ENCODE measurements around the gene BBC3. TPM values are rescaled to one million over a fixed set of nuclear protein-coding genes. Genes with fewer than 3 reads are reported as not detected.

BBC3 gene
- total RNA-seq, 2 donors from 2014 or later, result 19.5 to 21.7 TPM

DNA sequence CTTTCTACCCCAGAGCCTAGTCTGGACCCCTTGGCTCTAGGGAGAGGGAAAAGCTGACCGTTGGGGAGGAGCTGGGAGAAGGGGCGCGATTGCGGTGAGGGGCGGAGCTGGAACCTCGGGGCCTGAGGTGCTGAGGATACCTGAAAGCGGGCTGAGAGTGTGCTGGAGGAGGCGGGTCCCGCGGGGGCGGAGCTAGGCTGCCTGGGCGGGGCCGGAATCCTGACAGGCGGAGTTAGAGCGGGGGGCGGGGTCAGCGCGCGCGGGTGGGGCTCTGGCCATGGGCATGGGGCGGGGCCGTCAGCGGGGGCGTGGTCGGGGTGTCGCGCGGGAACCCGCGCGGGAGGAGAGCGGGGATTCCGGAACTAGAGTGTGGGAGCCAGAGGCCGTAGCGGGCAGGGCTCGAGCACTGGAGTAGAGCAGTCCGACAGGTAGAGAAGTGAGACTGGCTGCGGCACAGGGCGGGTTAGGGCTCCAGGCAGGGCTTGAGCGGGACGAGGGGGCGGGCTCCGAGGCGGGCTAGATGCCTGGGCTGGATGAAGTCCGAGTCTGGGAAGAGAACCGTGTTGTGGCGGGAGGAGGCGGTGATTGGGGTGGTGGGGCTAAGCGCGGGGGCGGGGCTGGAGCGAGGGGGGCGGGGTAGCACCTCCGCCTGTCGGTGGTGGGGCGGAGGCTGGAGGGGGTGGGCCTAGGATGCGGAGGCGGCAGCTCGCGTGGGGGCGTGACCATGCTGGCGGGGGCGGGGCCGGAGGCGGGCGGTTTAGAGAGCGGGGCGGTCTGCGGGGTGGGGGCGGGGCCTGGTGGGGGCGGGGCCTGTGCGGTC lies 43.3 kb upstream of the BBC3 start, which contains the start of gene INAFM1:
Gene INAFM1 (plus strand): TSS at position 815 of the 820 bp plus-strand sequence. CDS start 35 bp downstream, outside the sequence.
- H3K36me3 ChIP-seq, result no peaks in the 10 kb centered on the region
- DNase-seq, result peak; percentile 100
- no peaks in the 10 kb centered on the region for H3K27me3 ChIP-seq
- H3K9me3 ChIP-seq, result no peaks in the 10 kb centered on the region
- TF ChIP-seq, protein P1, sequence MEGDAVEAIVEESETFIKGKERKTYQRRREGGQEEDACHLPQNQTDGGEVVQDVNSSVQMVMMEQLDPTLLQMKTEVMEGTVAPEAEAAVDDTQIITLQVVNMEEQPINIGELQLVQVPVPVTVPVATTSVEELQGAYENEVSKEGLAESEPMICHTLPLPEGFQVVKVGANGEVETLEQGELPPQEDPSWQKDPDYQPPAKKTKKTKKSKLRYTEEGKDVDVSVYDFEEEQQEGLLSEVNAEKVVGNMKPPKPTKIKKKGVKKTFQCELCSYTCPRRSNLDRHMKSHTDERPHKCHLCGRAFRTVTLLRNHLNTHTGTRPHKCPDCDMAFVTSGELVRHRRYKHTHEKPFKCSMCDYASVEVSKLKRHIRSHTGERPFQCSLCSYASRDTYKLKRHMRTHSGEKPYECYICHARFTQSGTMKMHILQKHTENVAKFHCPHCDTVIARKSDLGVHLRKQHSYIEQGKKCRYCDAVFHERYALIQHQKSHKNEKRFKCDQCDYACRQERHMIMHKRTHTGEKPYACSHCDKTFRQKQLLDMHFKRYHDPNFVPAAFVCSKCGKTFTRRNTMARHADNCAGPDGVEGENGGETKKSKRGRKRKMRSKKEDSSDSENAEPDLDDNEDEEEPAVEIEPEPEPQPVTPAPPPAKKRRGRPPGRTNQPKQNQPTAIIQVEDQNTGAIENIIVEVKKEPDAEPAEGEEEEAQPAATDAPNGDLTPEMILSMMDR (IDR thresholded peaks at IDR 0.05), result no peak
- peak within 1 kb of the TSS; percentile 93 for H3K27ac ChIP-seq
- H3K4me3 ChIP-seq, result peak within 1 kb of the TSS; percentile 65
- intact Hi-C loops (cut with DNase I), result no loop called here
- peak within 1 kb of the TSS; percentile 99 to 100 for H3K9ac ChIP-seq (ENCODE audit: low read depth in 2 of 2, low read length in 2 of 2)
- peaks cover 4% of the 10 kb centered on the region for H3K4me1 ChIP-seq

DNA sequence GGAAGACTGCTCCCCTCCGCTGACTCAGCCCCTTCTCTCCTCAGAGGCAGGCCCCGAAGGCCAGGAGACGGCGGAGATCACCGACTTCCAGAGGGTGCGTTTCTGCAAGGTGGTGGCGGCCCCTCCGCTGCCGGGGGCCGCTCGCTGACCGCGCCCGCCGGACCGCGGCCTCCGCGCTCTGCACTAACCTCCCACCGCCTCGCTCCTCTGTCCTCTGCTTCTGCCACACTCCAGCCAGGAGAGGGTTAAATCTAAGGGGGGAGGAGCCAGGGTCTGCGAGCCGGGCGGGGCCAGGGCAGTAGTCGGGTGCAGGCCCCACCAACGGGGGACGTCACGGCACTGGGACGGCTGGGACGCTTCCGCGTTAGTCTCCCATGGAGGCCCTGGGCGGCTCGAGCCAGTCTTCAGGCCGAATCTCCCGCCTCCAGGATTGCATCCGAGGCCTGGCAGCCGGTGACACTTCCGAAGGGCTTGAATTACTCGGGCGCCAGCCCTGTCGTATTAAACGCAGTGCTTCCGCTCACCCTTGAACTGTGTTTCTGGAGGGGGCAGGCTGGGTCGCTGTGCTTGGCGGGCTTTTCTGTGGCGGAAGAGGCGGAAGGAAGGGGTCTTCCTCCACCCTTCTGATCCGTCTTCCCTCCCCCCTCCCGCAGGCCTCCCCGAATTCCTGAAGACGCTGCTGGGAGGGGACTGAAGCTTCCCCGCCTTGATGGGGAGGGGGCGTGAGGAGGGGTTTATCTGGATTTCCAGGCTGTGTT lies 42.5 kb upstream of the BBC3 start:
- no peaks in the 10 kb centered on the region for H3K9me3 ChIP-seq
- no peaks in the 10 kb centered on the region for H3K27me3 ChIP-seq
- H3K27ac ChIP-seq, result peak overlapping the region; percentile 93
- H3K4me3 ChIP-seq, result peak overlapping the region; percentile 51
- intact Hi-C loops (cut with DNase I), result no loop called here
- peaks cover 4% of the 10 kb centered on the region for H3K4me1 ChIP-seq
- H3K36me3 ChIP-seq, result no peaks in the 10 kb centered on the region
- H3K9ac ChIP-seq (ENCODE audit: low read depth in 2 of 2, low read length in 2 of 2), result peak overlapping the region; percentile 99 to 100
- TF ChIP-seq, protein P1 (IDR thresholded peaks at IDR 0.05), result no peak
- peak; percentile 97 for DNase-seq

DNA sequence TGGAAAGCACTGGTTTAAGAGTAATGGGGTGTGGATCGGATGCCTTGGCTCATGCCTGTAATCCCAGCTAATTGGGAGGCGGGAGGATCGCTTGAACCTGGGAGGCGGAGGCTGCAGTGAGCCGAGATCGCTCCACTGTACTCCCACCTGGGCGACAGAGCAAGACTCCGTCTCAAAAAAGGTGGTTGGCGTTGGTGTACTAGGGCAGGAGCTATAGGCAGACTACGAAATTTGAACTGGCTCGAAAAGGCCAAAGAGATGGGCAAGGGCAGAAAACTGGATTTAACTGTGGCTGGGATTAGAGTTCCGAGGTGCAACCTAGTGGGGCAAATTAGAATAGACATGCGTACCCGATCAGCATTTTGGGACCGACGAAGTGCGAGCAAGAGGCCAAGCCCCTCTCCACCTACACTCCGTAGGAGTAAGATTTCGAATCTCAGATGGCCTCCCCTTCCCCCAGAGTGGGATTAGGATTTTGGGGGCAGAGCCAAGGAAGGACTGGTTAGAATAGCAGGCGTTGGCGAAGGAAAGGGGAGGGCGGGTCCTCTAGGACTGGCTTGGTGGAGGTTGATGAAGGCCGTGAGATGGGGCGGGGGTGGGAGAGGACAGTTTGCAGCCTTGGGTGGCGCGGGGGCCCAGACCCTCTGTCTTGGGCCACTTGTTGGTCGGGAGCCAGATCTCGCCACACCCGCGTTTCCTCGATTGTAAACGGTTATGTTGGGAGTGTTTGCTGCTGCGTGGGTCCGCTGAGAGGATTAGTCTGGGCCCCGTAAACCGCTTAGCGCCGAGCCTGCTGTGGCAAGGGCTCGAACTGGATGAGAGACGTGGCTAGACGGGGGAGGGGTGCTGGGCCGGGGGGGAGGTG lies 41.7 kb upstream of the BBC3 start:
- intact Hi-C loops (cut with DNase I), result no loop called here
- H3K9me3 ChIP-seq, result no peaks in the 10 kb centered on the region
- no peaks in the 10 kb centered on the region for H3K27me3 ChIP-seq
- no peaks in the 10 kb centered on the region for H3K36me3 ChIP-seq
- H3K4me3 ChIP-seq, result peak overlapping the region; percentile 51
- peak overlapping the region; percentile 99 to 100 for H3K9ac ChIP-seq (ENCODE audit: low read depth in 2 of 2, low read length in 2 of 2)
- peaks cover 4% of the 10 kb centered on the region for H3K4me1 ChIP-seq
- peak overlapping the region; percentile 93 for H3K27ac ChIP-seq
- TF ChIP-seq, protein P1 (IDR thresholded peaks at IDR 0.05), result no peak
- peak; percentile 58 for DNase-seq

DNA sequence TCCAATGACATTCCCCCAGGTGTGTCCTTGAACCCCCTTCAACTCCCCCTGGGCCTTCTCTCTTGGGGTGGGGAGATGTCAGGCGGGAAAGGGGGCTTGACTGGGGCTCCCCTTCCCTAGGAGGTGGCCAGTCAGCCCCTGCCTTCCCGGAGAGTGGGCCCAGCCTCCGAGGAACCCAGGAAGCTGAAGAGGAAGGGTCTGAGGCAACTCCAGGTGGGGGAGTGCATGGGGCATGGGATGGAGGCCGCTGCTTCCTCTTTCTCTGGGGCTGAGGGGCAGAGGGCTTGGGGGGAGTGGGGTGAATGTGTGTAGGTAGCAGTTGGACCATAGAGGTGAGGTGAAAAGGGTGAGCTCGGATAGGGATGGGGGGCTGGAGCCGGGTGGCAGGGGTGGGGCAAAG lies 41.0 kb upstream of the BBC3 start:
- Histone ChIP-seq H3K4me3 (no peak overlapping the region), H3K4me1 (peaks cover 4% of the 10 kb centered on the region), H3K27me3 (no peaks in the 10 kb centered on the region), H3K9ac (ENCODE audit: low read depth in 2 of 2, low read length in 2 of 2) (no peak overlapping the region), H3K9me3 (no peaks in the 10 kb centered on the region), H3K27ac (no peak overlapping the region), H3K36me3 (no peaks in the 10 kb centered on the region)
- TF ChIP-seq, protein P1 (IDR thresholded peaks at IDR 0.05), result no peak
- intact Hi-C loops (cut with DNase I), result no loop called here
- DNase-seq, result no peak

DNA sequence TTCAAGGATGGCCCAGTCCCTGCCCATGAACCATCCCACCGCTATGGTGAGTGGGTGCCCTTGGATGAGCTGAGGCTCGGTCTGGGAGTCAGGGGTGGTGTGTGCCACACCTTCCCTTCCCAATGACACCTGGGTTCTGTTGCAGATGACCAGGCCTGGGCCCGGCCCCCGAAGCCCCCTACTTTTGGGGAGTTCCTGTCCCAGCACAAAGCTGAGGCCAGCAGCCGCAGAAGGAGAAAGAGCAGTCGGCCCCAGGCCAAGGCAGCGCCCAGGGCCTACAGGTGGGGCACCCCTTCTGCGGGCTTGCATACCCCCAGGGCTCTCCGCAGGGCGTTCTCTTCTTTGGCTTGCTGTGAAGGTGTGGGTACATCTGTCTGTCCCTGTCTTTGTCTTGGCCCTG lies 39.4 kb upstream of the BBC3 start:
- H3K9me3 ChIP-seq, result no peaks in the 10 kb centered on the region
- no peaks in the 10 kb centered on the region for H3K27me3 ChIP-seq
- no peak overlapping the region for H3K9ac ChIP-seq (ENCODE audit: low read depth in 2 of 2, low read length in 2 of 2)
- no peak overlapping the region for H3K27ac ChIP-seq
- peaks cover 2% of the 10 kb centered on the region for H3K4me1 ChIP-seq
- DNase-seq, result no peak
- no peaks in the 10 kb centered on the region for H3K36me3 ChIP-seq
- no peak overlapping the region for H3K4me3 ChIP-seq
- intact Hi-C loops (cut with DNase I), result no loop called here
- TF ChIP-seq, protein P1 (IDR thresholded peaks at IDR 0.05), result no peak

Measured in colonic mucosa (tissue), 4 donors.